H9 (cell line): ENCODE measurements around the gene ZNF445. TPM values are rescaled to one million over a fixed set of nuclear protein-coding genes. Genes with fewer than 3 reads are reported as not detected.

Source experiments
- DNase-seq: peaks from one replicate; pipeline ENCODE4 v3.0.0-alpha.2; 2017
- H2AFZ ChIP-seq: one replicate; pipeline ENCODE4 v1.6.1; 2013; ENCODE audit warnings: mild to moderate bottlenecking, low read length, control low read depth, moderate library complexity
- H2AK5ac ChIP-seq: 2 replicates; pipeline ENCODE4 v1.6.1; 2013; ENCODE audit warnings: low read length, control low read depth, mixed read lengths; ENCODE audit not compliant: insufficient read length
- H2BK120ac ChIP-seq: one replicate; pipeline ENCODE4 v1.6.1; 2013; ENCODE audit warnings: low read depth, mild to moderate bottlenecking, low read length, control low read depth, inconsistent platforms; ENCODE audit not compliant: poor library complexity, severe bottlenecking
- H2BK12ac ChIP-seq: 2 replicates; pipeline ENCODE4 v1.6.1; 2013; ENCODE audit warnings: low read length, control low read depth, mixed read lengths, low read depth; ENCODE audit not compliant: insufficient read length
- H2BK15ac ChIP-seq: 2 replicates; pipeline ENCODE4 v1.6.1; 2013; ENCODE audit warnings: low read depth, low read length, control low read depth
- H2BK20ac ChIP-seq: one replicate; pipeline ENCODE4 v1.6.1; 2013; ENCODE audit warnings: low read depth, mild to moderate bottlenecking, low read length, control low read depth, inconsistent platforms; ENCODE audit not compliant: poor library complexity, severe bottlenecking
- H2BK5ac ChIP-seq: 2 replicates; pipeline ENCODE4 v1.6.1; 2013; ENCODE audit warnings: low read length, control low read depth, mixed read lengths; ENCODE audit not compliant: insufficient read length
- H3K14ac ChIP-seq: 2 replicates; pipeline ENCODE4 v1.6.1; 2013; ENCODE audit warnings: low read length, control low read depth; ENCODE audit not compliant: insufficient read depth
- H3K18ac ChIP-seq: 2 replicates; pipeline ENCODE4 v1.6.1; 2013; ENCODE audit warnings: low read depth, mild to moderate bottlenecking, mixed read lengths, low read length, control low read depth; ENCODE audit not compliant: insufficient read length
- H3K23ac ChIP-seq: 2 replicates; pipeline ENCODE4 v1.6.1; 2013; ENCODE audit warnings: low read length, control low read depth, mixed read lengths, low read depth; ENCODE audit not compliant: insufficient read length
- H3K23me2 ChIP-seq: 2 replicates; pipeline ENCODE4 v1.6.1; 2013; ENCODE audit warnings: low read depth, mild to moderate bottlenecking, mixed read lengths, low read length, control low read depth; ENCODE audit not compliant: insufficient read length, poor library complexity, severe bottlenecking
- H3K27ac ChIP-seq: 2 replicates; pipeline ENCODE4 v1.5.1; 2013; ENCODE audit warnings: low read length, control low read depth, mixed read lengths, low read depth; ENCODE audit not compliant: insufficient read length
- H3K27me3 ChIP-seq: 2 replicates; pipeline ENCODE4 v1.6.1; 2013; ENCODE audit warnings: low read length, control low read depth, inconsistent platforms; ENCODE audit not compliant: insufficient read depth
- H3K4ac ChIP-seq: 2 replicates; pipeline ENCODE4 v1.6.1; 2013; ENCODE audit warnings: low read depth, mild to moderate bottlenecking, control low read depth, inconsistent platforms, low read length, moderate library complexity
- H3K4me1 ChIP-seq: 2 replicates; pipeline ENCODE4 v1.6.1; 2013; ENCODE audit warnings: low read length, control low read depth, inconsistent platforms; ENCODE audit not compliant: insufficient read depth
- H3K4me2 ChIP-seq: 2 replicates; pipeline ENCODE4 v1.6.1; 2013; ENCODE audit warnings: low read length, control low read depth, mixed read lengths; ENCODE audit not compliant: insufficient read length, insufficient read depth
- H3K56ac ChIP-seq: 2 replicates; pipeline ENCODE4 v1.6.1; 2013; ENCODE audit warnings: low read depth, mild to moderate bottlenecking, mixed read lengths, low read length, control low read depth; ENCODE audit not compliant: insufficient read length
- H3K79me1 ChIP-seq: 2 replicates; pipeline ENCODE4 v1.6.1; 2013; ENCODE audit warnings: low read depth, mild to moderate bottlenecking, moderate library complexity, low read length, control low read depth, inconsistent platforms; ENCODE audit not compliant: insufficient read depth, poor library complexity, severe bottlenecking
- H3K79me2 ChIP-seq: 2 replicates; pipeline ENCODE4 v1.6.1; 2013; ENCODE audit warnings: low read length, control low read depth, inconsistent platforms; ENCODE audit not compliant: insufficient read depth
- H3K9ac ChIP-seq: 2 replicates; pipeline ENCODE4 v1.6.1; 2013; ENCODE audit warnings: low read length, control low read depth, mixed read lengths; ENCODE audit not compliant: insufficient read length; ENCODE audit errors: extremely low read depth
- H3K9me3 ChIP-seq: one replicate; pipeline ENCODE4 v1.6.1; 2013; ENCODE audit warnings: low read depth, low read length, inconsistent platforms; ENCODE audit not compliant: control insufficient read depth
- H3T11ph ChIP-seq: one replicate; pipeline ENCODE4 v1.6.1; 2013; ENCODE audit warnings: mild to moderate bottlenecking, low read length, control low read depth, inconsistent platforms
- H4K20me1 ChIP-seq: one replicate; pipeline ENCODE4 v1.6.1; 2013; ENCODE audit not compliant: control insufficient read depth, insufficient read length, insufficient read depth
- H4K5ac ChIP-seq: 2 replicates; pipeline ENCODE4 v1.6.1; 2013; ENCODE audit warnings: low read depth, mild to moderate bottlenecking, mixed read lengths, low read length, control low read depth; ENCODE audit not compliant: insufficient read length
- H4K8ac ChIP-seq: replicated peaks from 2 replicates; pipeline ENCODE4 v1.6.1; 2013; ENCODE audit warnings: low read length, control low read depth, mixed read lengths, low read depth; ENCODE audit not compliant: insufficient read length
- H4K91ac ChIP-seq: 2 replicates; pipeline ENCODE4 v1.6.1; 2013; ENCODE audit warnings: low read depth, mild to moderate bottlenecking, moderate library complexity, mixed read lengths, low read length, control low read depth; ENCODE audit not compliant: insufficient read length
- H3K27ac Mint-ChIP-seq, 3 experiments: 2 replicates in 2 of 3; 3 replicates in 1 of 3; pipeline ENCODE4 v1.8.0; 2020 to 2021; ENCODE audit warnings: mixed read lengths in 3 of 3, mild to moderate bottlenecking in 1 of 3, moderate library complexity in 1 of 3
- H3K27me3 Mint-ChIP-seq: 2 replicates; pipeline ENCODE4 v1.8.0; 2021; ENCODE audit warnings: low read depth, mild to moderate bottlenecking, moderate library complexity, mixed read lengths
- H3K36me3 Mint-ChIP-seq, 3 experiments: 2 replicates in 2 of 3; 3 replicates in 1 of 3; pipeline ENCODE4 v1.8.0; 2020 to 2021; ENCODE audit warnings: low read depth in 3 of 3, mixed read lengths in 3 of 3; ENCODE audit not compliant: insufficient read depth in 1 of 3
- H3K4me1 Mint-ChIP-seq, 2 experiments: 2 replicates each; pipeline ENCODE4 v1.8.0; 2020; ENCODE audit warnings: mixed read lengths in 2 of 2
- H3K4me3 Mint-ChIP-seq, 2 experiments: 2 replicates in 1 of 2; 3 replicates in 1 of 2; pipeline ENCODE4 v1.8.0; 2020 to 2021; ENCODE audit warnings: mild to moderate bottlenecking in 2 of 2, mixed read lengths in 2 of 2, moderate library complexity in 1 of 2
- H3K9me3 Mint-ChIP-seq, 2 experiments: 2 replicates in 1 of 2; 3 replicates in 1 of 2; pipeline ENCODE4 v1.8.0; 2020; ENCODE audit warnings: mild to moderate bottlenecking in 2 of 2, mixed read lengths in 2 of 2, moderate library complexity in 1 of 2
- CTCF ChIP-seq: fragments of 200-600 bp; sonication (generic); conservative IDR thresholded peaks from 3 replicates; pipeline ENCODE4 v1.8.0; 2021; ENCODE audit warnings: antibody characterized with exemption, mild to moderate bottlenecking
- WGBS: extraction: QIAGEN DNeasy Blood & Tissue Kit; methylation state at CpG from one replicate; pipeline ENCODE4 v1.1.7; 2013; ENCODE audit warnings: missing lambda C conversion rate, low lambda C conversion rate, mixed read lengths; ENCODE audit not compliant: insufficient read length; ENCODE audit errors: extremely low coverage; 5-methylcytosine and 5-hydroxymethylcytosine counted together
- total RNA-seq: library from RNA; stranded (reverse); gene quantifications from 2 replicates; pipeline ENCODE4 v1.2.1, GENCODE V29; 2021

The ZNF445 gene
- total RNA-seq, 1 experiment from 2014 or later = 26.0 TPM

GRCh38 chr3:44396200-44397171 lies 81.0 kb downstream of the ZNF445 start:
- Histone ChIP-seq H3K79me1 (no peaks in the 10 kb centered on the region), H3T11ph (no peak overlapping the region), H4K20me1 (no peaks in the 10 kb centered on the region), H3K14ac (no peak overlapping the region), H3K4me1 (no peaks in the 10 kb centered on the region), H3K27ac (no peak overlapping the region), H2BK20ac (no peak overlapping the region), H4K8ac (no peak overlapping the region), H3K4ac (no peak overlapping the region), H3K27me3 (no peaks in the 10 kb centered on the region), H3K23ac (no peak overlapping the region), H2BK12ac (no peak overlapping the region), H3K18ac (no peak overlapping the region), H2AFZ (no peak overlapping the region), H2BK15ac (no peak overlapping the region), H4K91ac (no peak overlapping the region), H2AK5ac (no peak overlapping the region), H2BK5ac (no peak overlapping the region), H3K9me3 (no peaks in the 10 kb centered on the region), H3K56ac (no peak overlapping the region), H3K23me2 (no peaks in the 10 kb centered on the region), H4K5ac (no peak overlapping the region), H3K79me2 (no peaks in the 10 kb centered on the region), H3K4me2 (no peak overlapping the region), H3K9ac (no peak overlapping the region), H2BK120ac (no peak overlapping the region)
- no peaks in the 10 kb centered on the region for H3K4me1 Mint-ChIP-seq
- H3K4me3 Mint-ChIP-seq = no peak overlapping the region
- 0 out of 5 replicates have a peak, but pooled peaks cover 0 to 2% of the 10 kb centered on the region in 2 experiments for H3K9me3 Mint-ChIP-seq
- peaks cover 0 to 4% (median 3%) of the 10 kb centered on the region in 3 experiments; a peak in 2 of 7 replicates for H3K36me3 Mint-ChIP-seq
- no peaks in the 10 kb centered on the region for H3K27me3 Mint-ChIP-seq
- H3K27ac Mint-ChIP-seq = no peak overlapping the region
- WGBS = no CpG with 5 or more reads among the region's 9 CpGs
- DNase-seq = no peak
- no peak for TF ChIP-seq CTCF
